GM12878 (cell line): ENCODE measurements around the gene OR1I1. TPM values are rescaled to one million over a fixed set of nuclear protein-coding genes. Genes with fewer than 3 reads are reported as not detected.
A peak's percentile ranks its signal among the peaks of the same experiment; 100 is the strongest.

Source experiments
- BACH1 ChIP-seq: fragments of 450-650 bp; IDR thresholded peaks from 2 replicates; pipeline ENCODE4 v1.6.1; 2017; ENCODE audit warnings: mild to moderate bottlenecking, borderline replicate concordance
- BHLHE40 ChIP-seq, 2 experiments: fragments of 450-650 bp in 1 of 2; IDR thresholded peaks; 2 replicates each; pipeline ENCODE4 v1.6.1; 2011 to 2017; ENCODE audit warnings: low read depth in 2 of 2, borderline replicate concordance in 1 of 2, improper control_type of control experiment in 1 of 2, low read length in 1 of 2, mild to moderate bottlenecking in 1 of 2
- CEBPB ChIP-seq, 2 experiments: fragments of 150-350 bp in 1 of 2; IDR thresholded peaks; 2 replicates each; pipeline ENCODE4 v1.6.1; 2012 to 2014; ENCODE audit warnings: low read depth in 2 of 2, low read length in 2 of 2, borderline replicate concordance in 1 of 2, inconsistent platforms in 1 of 2
- CHD4 ChIP-seq: fragments of 200-600 bp; sonication (generic); IDR thresholded peaks from 2 replicates; pipeline ENCODE4 v1.6.1; 2016; ENCODE audit warnings: mild to moderate bottlenecking
- EGR1 ChIP-seq, 2 experiments: IDR thresholded peaks; 1 replicate in 1 of 2; 2 replicates in 1 of 2; pipeline ENCODE4 v1.6.1; 2011 to 2012; ENCODE audit warnings: low read depth in 2 of 2, low read length in 2 of 2, borderline replicate concordance in 1 of 2, mild to moderate bottlenecking in 1 of 2, moderate library complexity in 1 of 2
- ESRRA ChIP-seq: IDR thresholded peaks from 2 replicates; pipeline ENCODE4 v1.6.1; 2012; ENCODE audit warnings: mild to moderate bottlenecking, low read length, improper control_type of control experiment
- FOXK2 ChIP-seq: fragments of 450-650 bp; IDR thresholded peaks from 2 replicates; pipeline ENCODE4 v1.6.1; 2017; ENCODE audit warnings: mild to moderate bottlenecking, moderate library complexity
- GABPA ChIP-seq: IDR thresholded peaks from 2 replicates; pipeline ENCODE4 v1.6.1; 2014; ENCODE audit warnings: antibody characterized with exemption, low read depth, mild to moderate bottlenecking, inconsistent platforms
- HCFC1 ChIP-seq: fragments of 150-350 bp; IDR thresholded peaks from 2 replicates; pipeline ENCODE4 v1.6.1; 2014; ENCODE audit warnings: low read length
- HDGF ChIP-seq: fragments of 450-650 bp; IDR thresholded peaks from 2 replicates; pipeline ENCODE4 v1.6.1; 2016; ENCODE audit warnings: antibody characterized with exemption
- KDM1A ChIP-seq: fragments of 200-600 bp; sonication (generic); IDR thresholded peaks from 2 replicates; pipeline ENCODE4 v1.6.1; 2016; ENCODE audit warnings: borderline replicate concordance
- LARP7 ChIP-seq: fragments of 450-650 bp; IDR thresholded peaks from 2 replicates; pipeline ENCODE4 v1.6.1; 2017; ENCODE audit warnings: mild to moderate bottlenecking
- MTA3 ChIP-seq: IDR thresholded peaks from 2 replicates; pipeline ENCODE4 v1.6.1; 2012; ENCODE audit warnings: low read length, inconsistent platforms, borderline replicate concordance
- MXI1 ChIP-seq: fragments of 150-350 bp; IDR thresholded peaks from 2 replicates; pipeline ENCODE4 v1.6.1; 2011; ENCODE audit warnings: low read depth, mild to moderate bottlenecking, inconsistent platforms, low read length, improper control_type of control experiment
- POLR2A ChIP-seq: IDR thresholded peaks from 2 replicates; pipeline ENCODE4 v1.6.1; 2011; ENCODE audit warnings: low read depth, mild to moderate bottlenecking, low read length
- POU2F2 ChIP-seq: IDR thresholded peaks from 3 replicates; pipeline ENCODE4 v1.6.1; 2011; ENCODE audit warnings: low read depth, mild to moderate bottlenecking, low read length, borderline replicate concordance
- RCOR1 ChIP-seq: conservative IDR thresholded peaks from 2 replicates; pipeline ENCODE4 v1.6.1; 2012; ENCODE audit warnings: low read depth, low read length, improper control_type of control experiment
- RELA ChIP-seq: fragments of 450-650 bp; IDR thresholded peaks from 2 replicates; pipeline ENCODE4 v1.8.0; 2014; ENCODE audit warnings: borderline replicate concordance; ENCODE audit not compliant: partially characterized antibody
- RUNX3 ChIP-seq: IDR thresholded peaks from 2 replicates; pipeline ENCODE4 v1.6.1; 2012; ENCODE audit warnings: low read length, inconsistent platforms
- SKIL ChIP-seq: fragments of 450-650 bp; IDR thresholded peaks from 2 replicates; pipeline ENCODE4 v1.6.1; 2017; ENCODE audit warnings: mild to moderate bottlenecking, low read depth, inconsistent platforms; ENCODE audit not compliant: poor library complexity, severe bottlenecking
- SMAD5 ChIP-seq: IDR thresholded peaks from 2 replicates; pipeline ENCODE4 v1.6.1; 2016; ENCODE audit warnings: antibody characterized with exemption, low read depth
- SUPT20H ChIP-seq: IDR thresholded peaks from 2 replicates; pipeline ENCODE4 v1.6.1; 2011; ENCODE audit warnings: low read depth, mild to moderate bottlenecking, low read length, moderate library complexity, borderline replicate concordance; ENCODE audit not compliant: control insufficient read depth
- TARDBP ChIP-seq: IDR thresholded peaks from 2 replicates; pipeline ENCODE4 v1.6.1; 2016; ENCODE audit warnings: borderline replicate concordance
- USF2 ChIP-seq: IDR thresholded peaks from 2 replicates; pipeline ENCODE4 v1.6.1; 2011; ENCODE audit warnings: low read depth, low read length, improper control_type of control experiment, borderline replicate concordance
- WRNIP1 ChIP-seq: IDR thresholded peaks from 2 replicates; pipeline ENCODE4 v1.6.1; 2011; ENCODE audit warnings: low read depth, low read length, improper control_type of control experiment, borderline replicate concordance
- ZBED1 ChIP-seq: IDR thresholded peaks from 2 replicates; pipeline ENCODE4 v1.6.1; 2016; ENCODE audit warnings: borderline replicate concordance
- ZNF384 ChIP-seq: IDR thresholded peaks from 2 replicates; pipeline ENCODE4 v1.6.1; 2012; ENCODE audit warnings: low read depth, mild to moderate bottlenecking, low read length, improper control_type of control experiment, borderline replicate concordance
- ZNF622 ChIP-seq: fragments of 450-650 bp; IDR thresholded peaks from 2 replicates; pipeline ENCODE4 v1.6.1; 2017; ENCODE audit warnings: mild to moderate bottlenecking, inconsistent platforms
- ZZZ3 ChIP-seq: IDR thresholded peaks from 2 replicates; pipeline ENCODE4 v1.6.1; 2011; ENCODE audit warnings: low read depth; ENCODE audit not compliant: control insufficient read depth, insufficient read length
- polyA plus RNA-seq, 11 experiments: library from polyadenylated mRNA; depleted of rRNA in 4 of 11; unstranded in 6 of 11; stranded (reverse) in 5 of 11; fragments of >200 nt; fragmentation: Nextera tagmentation in 4 of 11; fragmentation: Illumina TruSeq in 1 of 11; extraction: Ambion mirVana in 4 of 11; extraction: Trizol in 1 of 11; gene quantifications; 1 replicate in 1 of 11; 2 replicates in 10 of 11; pipeline versions ENCODE4 v1.2.1 to v1.2.3, GENCODE V29; 2011 to 2016; ENCODE audit warnings: inconsistent platforms in 2 of 11, missing spikeins in 2 of 11, low read depth in 1 of 11
- total RNA-seq, 4 experiments: library from RNA; depleted of rRNA in 3 of 4; stranded (reverse); fragments of >200 nt in 3 of 4; fragmentation: Illumina TruSeq in 1 of 4; extraction: Trizol in 1 of 4; gene quantifications; 2 replicates each; pipeline versions ENCODE4 v1.2.1 to v1.2.3, GENCODE V29; 2013 to 2021

The OR1I1 gene
- total and polyA plus RNA-seq, 10 of the 15 experiments (the other 5 are each of a cell fraction or from before 2014, with no cell fraction given) = not detected

- TF ChIP-seq TARDBP (no peak), FOXK2 (no peak; the same call in 1 of the 2 replicates), HCFC1 (peak; percentile 53; the same call in 1 of the 2 replicates), POLR2A (peak; percentile 95), SKIL (no peak), ZBED1 (no peak), CEBPB (IDR thresholded peaks at IDR 0.05; ENCODE audit: borderline replicate concordance in 1 of 2, low read depth in 2 of 2, low read length in 2 of 2) (no peak), KDM1A (no peak), WRNIP1 (no peak), HDGF (peak; percentile 95), SUPT20H (no peak), GABPA (no peak), ZZZ3 (no peak), EGR1 (IDR thresholded peaks at IDR 0.05; ENCODE audit: borderline replicate concordance in 1 of 2, low read depth in 2 of 2, low read length in 2 of 2) (peak in 1 of 2 experiments; percentile 63; a peak in 2 of 3 replicates), BACH1 (peak; percentile 89; the same call in 1 of the 2 replicates), BHLHE40 (IDR thresholded peaks at IDR 0.05; ENCODE audit: borderline replicate concordance in 1 of 2, low read depth in 2 of 2, low read length in 1 of 2) (peak; percentile 94 to 99), USF2 (peak; percentile 91), POU2F2 (peak; percentile 61; the same call in 2 of the 3 replicates), MTA3 (no peak), RELA (peak; percentile 86), MXI1 (peak; percentile 38; the same call in 1 of the 2 replicates), RCOR1 (0 out of 2 replicates have a peak, but pooled peaks have one; percentile 60), RUNX3 (0 out of 2 replicates have a peak, but pooled peaks have one; percentile 9), ZNF384 (no peak), SMAD5 (no peak), CHD4 (no peak), LARP7 (peak; percentile 83), ZNF622 (no peak), ESRRA (no peak)
Measured at GRCh38 chr19:15125232-15126067, 43.4 kb downstream of the OR1I1 start (continued).
